NCI-H446 treated with DMSO at 0.1 percent for 48 hours (cell line): ENCODE data around the gene CDH10.

Experiments
- DNase-seq: peaks from one replicate; lab custom pipeline; 2025; lab: John Stamatoyannopoulos, UW

Gene CDH10

GRCh38 chr5:24598956-24599355 lies 45.8 kb downstream of the CDH10 start:
- DNase-seq, result no peak

GRCh38 chr5:24595329-24595728 lies 49.4 kb downstream of the CDH10 start:
- DNase-seq, result no peak

GRCh38 chr5:24591426-24591825 lies 53.4 kb downstream of the CDH10 start:
- DNase-seq, result peak; percentile 54

GRCh38 chr5:24589566-24589965 lies 55.2 kb downstream of the CDH10 start:
- no peak for DNase-seq

DNA sequence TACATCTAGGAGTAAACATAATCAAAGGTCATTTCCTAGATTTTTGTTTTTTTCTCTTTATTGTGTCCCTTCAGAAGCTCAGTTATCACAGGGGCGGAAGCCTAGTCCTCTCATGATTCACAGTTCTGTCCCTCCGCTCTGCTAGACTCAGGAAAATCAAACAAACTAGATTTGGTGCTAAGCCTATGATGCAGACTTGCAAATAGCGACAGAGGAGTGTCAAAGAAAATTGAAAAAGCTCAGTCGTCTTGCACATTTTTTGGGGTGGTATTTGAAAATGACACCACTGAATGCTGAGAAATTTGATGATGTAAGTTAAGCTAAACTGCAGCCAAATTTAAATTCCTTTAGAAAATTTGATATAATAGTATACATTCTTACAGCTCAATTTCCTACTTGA lies 59.0 kb downstream of the CDH10 start:
- no peak for DNase-seq

DNA sequence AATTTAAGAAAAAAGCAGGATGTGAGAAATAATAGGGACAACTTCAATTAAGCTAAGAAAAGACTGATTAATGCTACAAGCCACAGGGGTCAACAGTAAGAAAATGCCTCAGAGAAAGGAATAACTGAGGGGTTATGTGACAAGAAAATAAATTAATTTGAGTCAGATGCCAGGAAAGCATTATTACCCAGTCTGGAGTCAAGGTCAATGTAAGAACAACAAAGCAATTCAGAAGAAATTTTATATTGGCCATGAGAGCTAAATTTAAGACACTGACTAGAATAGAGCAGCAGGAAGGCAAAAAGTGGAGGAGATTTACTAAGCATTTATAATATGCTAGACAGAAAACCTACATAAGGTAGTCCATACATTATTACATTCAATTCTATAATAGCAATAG lies 73.5 kb downstream of the CDH10 start:
- no peak for DNase-seq

GRCh38 chr5:24566933-24567332 lies 77.8 kb downstream of the CDH10 start:
- DNase-seq, result no peak

DNA sequence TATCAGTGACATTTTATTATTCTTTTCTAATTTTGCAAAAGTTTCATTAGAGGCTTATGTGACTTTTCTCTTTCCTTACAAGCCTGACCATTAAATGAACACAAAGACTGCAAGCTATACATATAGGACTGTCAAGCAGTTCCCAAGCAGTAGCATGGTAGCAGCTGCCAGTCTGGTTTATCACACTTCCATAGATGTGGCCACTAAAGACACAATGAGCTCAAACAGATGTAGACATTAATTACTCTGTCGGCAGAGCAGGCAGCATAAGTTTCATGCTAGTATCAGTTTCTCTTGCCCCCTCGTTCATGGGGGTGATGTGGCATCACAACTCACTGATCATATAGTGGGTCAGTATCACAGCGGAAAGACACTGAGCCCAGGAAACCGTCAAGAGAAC lies 89.5 kb downstream of the CDH10 start:
- no peak for DNase-seq

DNA sequence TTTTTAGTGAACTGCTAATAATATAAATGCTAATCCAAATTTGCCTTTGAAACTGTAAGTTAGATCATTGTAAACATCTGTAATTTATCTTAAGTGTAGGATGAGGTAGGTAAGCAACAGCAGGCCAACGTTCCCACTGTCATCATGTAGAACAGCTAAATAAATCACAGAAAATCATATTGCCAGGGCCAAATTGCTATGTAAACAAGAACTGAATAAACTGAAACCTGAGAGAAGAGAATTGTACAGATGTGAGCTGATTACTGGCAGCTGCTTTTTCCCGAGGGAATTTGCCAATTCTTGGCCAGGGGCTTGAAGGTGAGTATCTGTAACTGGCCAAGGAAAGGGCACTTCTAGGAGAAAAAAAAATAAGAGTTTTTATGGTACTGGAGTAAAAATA lies 97.6 kb downstream of the CDH10 start:
- peak; percentile 20 for DNase-seq

GRCh38 chr5:24539613-24540012 lies 105.2 kb downstream of the CDH10 start:
- DNase-seq, result peak; percentile 56

GRCh38 chr5:24538346-24538745 lies 106.4 kb downstream of the CDH10 start:
- DNase-seq, result no peak

- peak; percentile 20 for DNase-seq
Observed at GRCh38 chr5:24535646-24536045, 109.1 kb downstream of the CDH10 start.

DNA sequence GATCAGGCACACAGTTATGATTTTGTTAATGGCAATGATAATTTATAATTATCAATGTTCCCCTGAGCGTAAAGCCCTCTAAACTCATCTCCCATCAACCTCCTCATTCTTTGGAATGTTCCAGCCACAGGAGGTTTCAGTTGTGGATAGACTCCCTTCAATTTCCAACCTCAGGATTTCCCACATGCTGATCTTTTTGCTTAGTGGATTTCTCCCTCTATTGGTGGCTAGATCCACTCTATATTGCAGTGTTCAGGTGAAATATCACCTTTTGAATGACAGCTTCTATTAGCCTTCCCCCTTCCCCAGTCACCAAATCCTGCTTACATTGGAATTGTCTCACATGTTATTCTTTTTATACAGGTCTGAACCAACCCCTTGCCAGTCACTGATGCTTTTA lies 113.9 kb downstream of the CDH10 start:
- DNase-seq, result no peak

DNA sequence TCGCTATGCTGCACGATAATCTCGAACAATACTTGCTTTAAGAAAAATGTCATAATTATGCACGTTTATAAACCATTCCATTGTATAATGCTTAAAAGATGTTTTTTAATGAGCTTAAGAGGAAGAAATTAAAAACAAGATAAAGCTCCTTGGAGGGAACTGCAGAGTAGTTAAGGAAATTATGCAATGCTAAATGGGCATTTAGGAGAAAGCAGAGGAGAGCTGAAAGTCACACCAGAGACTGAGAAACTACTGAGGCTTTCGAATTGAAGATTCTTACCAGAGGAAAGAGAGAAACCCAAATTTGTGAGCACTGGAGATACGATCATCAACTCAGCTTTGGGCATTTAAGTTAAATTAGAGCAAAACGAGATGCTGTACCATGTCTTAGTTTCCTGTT lies 119.4 kb downstream of the CDH10 start:
- DNase-seq, result no peak

DNA sequence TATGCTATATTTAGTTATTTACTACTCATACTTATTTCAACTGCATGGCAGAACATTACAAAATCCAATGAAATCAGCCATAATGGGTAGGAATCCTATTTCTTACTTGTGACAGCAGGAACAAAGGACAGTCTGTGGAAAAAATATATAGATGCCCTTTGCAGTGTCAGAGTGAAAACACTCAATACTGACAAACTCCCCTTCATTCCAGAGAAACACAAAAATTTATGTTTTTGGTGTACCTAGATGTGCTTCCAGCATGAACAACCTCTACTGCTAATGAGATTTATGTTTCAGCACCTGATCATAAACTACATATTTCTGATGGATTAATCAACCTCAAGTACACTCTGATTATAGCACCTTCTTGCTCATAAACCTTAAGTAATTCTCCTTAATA lies 132.4 kb downstream of the CDH10 start:
- DNase-seq, result no peak

GRCh38 chr5:24510523-24510988 lies 134.2 kb downstream of the CDH10 start:
- DNase-seq, result no peak

- no peak for DNase-seq
Observed at GRCh38 chr5:24509943-24510342, 134.8 kb downstream of the CDH10 start.

- DNase-seq, result no peak
Observed at GRCh38 chr5:24505258-24505657, 139.5 kb downstream of the CDH10 start.

GRCh38 chr5:24497591-24498157 lies 147.1 kb downstream of the CDH10 start:
- no peak for DNase-seq

DNA sequence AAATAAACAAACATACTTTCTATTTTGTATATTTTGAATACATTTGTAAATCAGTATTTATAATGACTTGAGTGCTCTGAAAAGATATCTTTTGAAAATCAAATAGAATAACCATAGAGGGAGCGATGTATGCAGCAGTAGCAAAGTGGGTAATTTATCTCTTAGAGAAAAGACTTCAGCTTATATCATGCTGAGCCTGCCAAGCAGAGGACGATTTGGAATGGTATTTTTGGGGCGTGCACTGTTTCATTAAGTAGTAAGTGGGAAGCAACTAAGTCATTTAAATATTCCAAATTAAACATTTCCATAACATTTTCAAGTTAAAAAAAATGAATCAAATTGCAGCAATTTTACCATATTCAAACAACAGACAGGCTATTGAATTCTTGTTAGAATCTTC lies 147.6 kb downstream of the CDH10 start:
- DNase-seq, result no peak

DNA sequence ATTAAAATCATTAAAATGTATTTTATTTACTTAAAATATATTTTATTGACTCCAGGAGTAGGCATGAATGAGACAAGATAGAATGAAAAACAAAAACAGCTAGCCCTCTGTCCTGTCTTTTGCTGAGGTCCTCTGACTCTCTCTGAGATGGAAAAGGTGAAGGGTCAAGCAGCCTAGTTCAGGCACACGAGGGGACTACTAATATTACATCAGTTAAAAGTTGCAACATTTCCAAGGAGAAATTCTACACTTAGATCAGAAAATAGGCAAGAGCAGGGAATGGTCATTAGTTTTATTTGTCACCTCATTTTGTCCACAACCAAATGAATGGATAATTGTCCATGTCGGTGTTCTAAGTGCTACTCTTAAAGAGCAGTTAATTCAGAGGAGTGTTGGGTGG lies 148.5 kb downstream of the CDH10 start:
- no peak for DNase-seq

DNA sequence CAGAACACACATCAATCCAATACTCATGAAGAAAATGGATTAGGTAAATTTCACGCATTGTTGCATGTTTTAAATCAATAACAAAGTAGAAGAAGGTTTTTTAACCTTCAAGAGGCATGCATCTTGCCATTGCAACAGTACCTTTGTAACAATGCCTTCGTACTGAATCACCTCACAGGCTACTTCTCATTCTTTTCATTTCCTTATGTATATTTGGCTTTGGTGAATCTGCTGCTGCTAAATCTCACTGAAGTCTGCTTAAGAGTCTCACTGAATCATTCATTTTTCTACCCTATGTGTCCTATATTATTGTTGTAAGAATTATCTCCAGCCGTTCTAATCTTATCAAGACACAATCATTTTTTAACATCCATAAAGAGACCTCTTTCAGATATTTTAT lies 152.5 kb downstream of the CDH10 start:
- DNase-seq, result no peak

DNA sequence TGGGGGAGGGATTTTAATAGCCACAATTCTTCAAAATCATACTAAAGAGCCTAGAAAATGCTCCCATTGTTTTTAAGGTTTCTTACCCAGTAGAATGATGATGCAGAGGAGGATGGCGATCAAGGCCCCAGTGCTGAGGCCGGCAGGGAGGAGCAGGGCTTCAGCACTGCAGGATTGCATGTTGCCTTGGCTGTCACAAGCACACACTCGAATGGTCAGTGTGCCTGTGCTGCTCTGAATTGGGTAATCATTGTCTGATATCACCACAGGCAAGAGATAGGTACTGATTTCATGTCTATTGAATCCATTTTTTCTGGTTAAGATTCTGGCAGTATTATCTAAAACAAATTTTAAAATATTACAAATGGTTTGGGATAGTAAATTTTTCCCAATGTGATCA lies 153.3 kb downstream of the CDH10 start:
- no peak for DNase-seq

- DNase-seq, result no peak
Observed at GRCh38 chr5:24487368-24488229, 157.2 kb downstream of the CDH10 start.
